Activated CD4-positive, alpha-beta T cell treated with anti-CD3 and anti-CD28 coated beads, Interleukin-2, amount 50 U/mL, for 1 hour (primary cell): ENCODE measurements around the gene NCS1.
"Not testable (repeated sequence)": the region's sequence is repeated elsewhere in the genome, so short reads cannot be mapped to it uniquely, and the experiment has no call there.

Experiments used
- DNase-seq: peaks from one replicate; pipeline ENCODE4 v3.0.0-alpha.2; 2020

The NCS1 gene

DNA sequence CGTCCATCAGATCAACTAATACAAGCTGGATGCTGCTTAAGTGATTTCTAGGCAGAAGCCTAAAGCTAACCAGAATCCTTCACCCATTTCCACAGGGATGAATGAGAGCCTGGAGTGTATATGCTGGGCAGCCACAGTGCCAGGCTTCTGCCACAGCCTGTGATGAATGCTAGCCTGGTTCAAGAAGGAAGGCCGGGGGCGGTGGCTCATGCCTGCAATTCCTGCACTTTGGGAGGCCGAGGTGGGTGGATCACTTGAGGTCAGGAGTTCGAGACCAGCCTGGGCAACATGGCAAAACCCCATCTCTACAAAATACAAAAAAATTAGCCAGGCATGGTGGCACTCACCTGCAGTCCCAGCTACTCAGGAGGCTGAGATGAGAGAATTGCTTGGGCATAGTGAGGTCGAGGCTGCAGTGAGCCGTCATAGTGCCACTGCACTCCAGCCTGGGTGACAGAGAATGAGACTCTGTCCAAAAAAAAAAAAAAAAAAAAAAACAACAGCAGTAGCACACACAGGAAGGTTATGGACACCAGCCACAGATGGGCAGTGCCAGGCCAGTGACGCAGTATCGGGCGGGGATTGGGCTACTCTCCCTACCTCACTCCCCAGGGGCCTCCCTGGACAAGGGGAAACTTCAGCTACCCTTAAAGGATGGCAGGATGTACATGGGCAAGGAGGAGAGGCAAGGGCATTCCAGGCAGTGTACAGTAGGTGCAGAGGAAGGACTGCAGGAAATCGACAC, 70.2 kb downstream of the NCS1 start:
- DNase-seq, result no peak

DNA sequence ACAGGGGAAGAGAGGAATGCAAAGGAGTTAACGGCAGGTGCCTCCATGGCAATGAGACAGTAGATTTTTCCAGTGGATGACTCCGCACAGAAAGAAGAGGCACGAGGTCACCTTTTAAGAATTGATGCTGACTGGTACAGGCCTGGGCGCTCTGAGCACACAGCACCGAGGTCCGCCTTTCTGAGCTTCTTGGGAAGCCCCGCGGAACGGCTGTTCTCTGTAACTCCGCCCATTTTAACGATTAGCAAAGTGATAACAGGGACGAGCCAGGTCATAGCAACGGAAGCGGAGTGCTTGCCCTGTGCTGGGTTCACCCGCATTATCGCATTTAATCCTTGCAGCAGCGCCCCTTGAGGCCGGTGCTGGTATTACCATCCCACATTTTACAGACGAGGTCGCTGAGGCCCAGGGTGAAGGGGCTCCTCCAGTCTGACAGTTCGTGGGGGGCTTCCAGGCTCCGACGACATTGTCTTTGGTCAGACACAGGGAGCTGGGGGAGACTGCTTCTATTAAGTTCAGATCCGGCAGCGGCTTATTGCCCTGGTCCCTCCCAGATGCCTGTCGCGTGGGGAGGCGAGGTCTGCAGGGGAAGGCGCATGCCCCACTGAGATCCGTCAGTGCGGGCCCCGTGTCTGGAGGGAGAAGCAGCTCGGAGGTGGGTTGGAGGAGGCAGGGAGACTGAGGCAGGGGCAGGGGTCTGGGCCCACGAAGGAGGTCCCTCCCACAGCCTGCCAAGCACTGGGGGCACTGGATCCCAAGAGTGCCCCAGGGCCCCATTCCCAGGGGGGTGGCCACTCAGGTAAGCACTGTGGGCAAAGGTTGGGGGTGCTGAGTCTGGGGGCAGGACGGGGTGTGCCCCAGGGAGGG, 71.0 kb downstream of the NCS1 start:
- peak; percentile 80 for DNase-seq

DNA sequence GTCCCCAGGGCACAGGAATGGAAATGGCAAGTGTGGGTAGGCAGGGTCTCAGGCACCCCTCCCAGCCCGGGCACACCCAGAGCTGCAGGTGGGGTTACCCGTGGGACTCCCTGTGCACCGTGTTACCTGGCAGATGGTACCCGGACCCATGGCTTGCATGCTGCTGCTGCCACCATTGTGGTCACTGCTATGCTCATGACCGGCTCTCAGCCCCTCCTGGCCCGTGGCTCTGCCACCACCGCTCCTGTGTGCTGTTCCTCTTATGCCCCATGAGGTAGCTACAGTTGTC, 71.6 kb downstream of the NCS1 start:
- no peak for DNase-seq

DNA sequence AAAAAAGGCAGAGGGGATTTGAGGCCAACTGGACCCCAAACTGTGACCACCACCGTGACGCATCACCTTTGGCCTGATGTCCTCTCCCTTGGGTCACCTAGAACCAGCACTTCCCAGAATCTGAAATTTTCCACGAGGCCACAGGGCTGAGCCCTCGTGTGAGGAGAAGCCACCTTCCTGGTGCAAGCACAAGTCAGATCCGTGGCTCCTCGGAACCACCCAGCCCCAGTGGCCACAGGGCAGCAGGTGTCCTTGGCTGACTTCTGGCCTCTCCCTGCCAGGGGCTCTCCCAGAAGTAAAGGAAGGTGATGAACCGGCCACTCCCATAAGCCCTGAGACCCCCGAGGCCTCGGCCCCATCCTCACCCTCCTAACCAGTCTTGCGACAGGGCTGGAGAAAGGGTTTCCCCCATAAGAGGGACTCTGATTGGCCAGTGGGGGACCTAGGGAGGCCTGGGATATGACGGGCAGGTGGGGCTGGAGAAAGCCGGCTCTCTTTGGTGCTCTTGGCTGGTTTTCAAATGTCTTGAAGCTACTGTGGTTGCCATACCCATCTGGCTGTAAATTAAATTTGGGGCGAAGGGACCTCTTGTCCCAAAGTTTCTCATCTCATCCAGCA, 72.5 kb downstream of the NCS1 start:
- DNase-seq, result no peak

DNA sequence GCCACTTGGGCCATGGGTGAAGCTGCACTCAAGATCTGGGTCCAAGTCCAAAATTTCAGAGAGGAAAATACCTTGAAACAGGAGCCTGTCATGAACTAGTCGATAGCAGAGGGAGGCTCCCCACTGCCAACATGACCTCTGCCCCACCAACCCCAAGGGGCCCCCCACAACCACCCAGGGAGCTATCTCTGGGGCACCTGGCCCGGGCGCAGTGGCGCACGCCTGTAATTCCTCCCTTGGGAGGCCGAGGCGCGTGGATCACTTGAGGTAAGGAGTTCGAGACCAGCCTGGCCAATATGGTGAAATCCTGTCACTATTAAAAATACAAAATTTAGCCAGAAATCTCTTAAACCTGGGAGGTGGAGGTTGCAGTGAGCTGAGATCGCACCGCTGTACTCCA, 73.3 kb downstream of the NCS1 start:
- no peak for DNase-seq

DNA sequence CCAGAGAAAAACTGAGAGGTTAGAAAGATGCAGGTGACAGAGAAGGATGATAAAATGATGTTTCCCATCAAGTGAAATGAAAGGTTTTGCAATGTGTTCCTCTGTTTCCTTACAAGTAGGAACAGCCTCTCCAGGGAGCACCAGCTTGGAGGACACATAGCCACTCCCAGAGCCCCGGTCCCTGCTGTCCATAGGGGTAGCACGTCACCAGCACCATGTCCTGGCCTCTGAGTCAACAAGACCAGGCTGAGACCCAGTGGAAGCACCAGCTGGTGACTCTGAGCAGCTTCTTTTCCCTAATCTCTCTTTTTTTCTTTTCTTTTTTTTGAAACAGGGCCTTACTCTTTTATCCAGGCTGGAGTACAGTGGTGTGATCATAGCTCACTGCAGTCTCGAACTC, 73.9 kb downstream of the NCS1 start:
- no peak for DNase-seq

DNA sequence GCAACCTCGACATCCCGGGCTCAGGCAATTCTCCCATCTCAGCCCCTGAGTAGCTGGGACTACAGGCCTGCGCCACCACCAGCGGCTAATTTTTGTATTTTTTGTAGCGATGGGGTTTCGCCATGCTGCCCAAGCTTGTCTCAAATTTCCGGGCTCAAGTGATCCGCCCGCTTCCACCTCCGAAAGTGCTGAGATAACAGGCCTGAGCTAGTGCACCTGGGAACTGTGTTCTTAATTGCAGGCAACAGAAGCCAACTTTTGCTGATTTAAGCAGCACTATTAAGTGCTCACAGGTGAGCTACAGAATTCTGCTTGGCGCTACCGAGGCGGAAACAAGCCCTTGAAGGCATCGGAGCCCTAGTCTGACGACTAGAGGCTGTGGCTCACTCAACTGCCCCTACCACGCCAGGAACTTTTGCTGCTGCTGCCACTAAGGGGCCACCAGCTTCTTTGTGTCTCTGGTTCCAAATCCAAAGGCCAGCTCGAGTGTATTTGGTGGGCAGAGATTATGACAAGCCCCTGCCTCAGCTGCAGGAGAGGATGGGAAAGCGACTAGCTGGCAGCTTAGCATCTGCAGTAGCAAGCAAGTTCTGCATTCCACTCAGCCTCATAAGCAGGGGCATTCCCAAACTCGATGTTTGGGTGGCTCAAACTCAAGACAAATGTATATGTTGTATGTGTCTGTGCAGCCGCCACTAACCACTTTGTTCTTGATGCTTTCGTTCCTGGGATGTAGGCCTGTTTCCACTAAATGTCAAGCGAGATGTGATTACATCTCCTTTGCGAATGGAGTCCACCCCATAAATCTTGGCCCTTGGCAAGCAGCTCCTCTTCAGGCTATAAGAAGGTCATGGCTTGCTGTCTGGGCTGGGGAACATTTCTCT, 82.8 kb downstream of the NCS1 start:
- DNase-seq, result no peak

DNA sequence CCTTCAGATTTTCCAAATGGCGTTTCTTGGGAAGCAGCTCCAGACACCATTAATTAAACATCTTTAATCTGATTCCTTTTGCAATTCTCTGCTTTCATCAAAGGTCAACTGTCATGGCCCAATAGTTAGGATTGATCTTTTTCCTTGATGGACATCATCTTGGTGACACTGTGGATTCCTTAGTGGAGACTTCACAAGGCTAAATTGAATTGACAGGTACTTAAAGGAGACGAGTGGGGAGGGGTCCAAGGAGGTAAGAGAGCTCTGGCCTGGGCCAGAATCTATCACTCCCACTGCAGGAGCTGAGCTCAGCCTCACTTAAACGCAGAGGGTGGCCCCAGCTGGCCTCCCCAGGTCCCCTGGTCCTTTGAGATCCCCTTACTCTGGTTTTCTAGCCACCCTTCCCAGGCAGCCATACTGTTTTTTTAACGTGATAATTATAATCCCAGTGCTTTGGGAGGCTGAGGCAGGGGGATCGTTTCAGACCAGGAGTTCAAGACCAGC, 83.5 kb downstream of the NCS1 start:
- no peak for DNase-seq

DNA sequence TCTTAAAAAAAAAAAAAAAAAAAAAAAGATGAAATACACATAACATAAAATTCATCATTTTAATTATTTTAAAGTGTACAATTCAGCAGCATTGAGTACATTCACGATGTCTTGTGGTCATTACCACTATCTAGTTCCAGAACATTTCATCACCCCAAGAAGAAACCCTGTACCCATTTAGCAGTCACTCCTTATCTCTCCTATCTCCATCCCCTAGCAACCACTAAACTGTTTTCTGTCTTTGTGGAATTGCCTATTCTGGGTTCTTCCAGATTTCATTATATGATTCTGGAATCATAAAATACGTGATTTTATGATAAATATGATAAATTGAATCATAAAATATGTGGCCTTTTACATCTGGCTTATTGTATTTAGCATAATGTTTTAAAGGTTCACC, 84.4 kb downstream of the NCS1 start:
- DNase-seq, result no peak

DNA sequence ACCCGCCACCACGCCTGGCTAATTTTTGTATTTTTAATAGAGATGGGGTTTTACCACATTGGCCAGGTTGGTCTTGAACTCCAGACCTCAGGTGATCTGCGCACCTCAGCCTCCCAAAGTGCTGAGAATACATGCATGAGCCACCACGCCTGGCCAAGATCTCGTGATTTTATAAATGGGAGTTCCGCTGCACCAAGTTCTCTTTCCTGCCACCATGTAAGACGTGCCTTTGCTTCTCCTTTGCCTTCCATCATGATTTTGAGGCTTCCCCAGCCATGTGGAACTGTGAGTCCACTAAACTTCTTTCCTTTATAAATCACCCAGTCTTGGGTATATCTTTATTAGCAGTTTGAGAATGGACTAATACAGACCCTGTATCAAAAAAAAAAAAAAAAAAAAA, 85.9 kb downstream of the NCS1 start:
- not testable (repeated sequence) for DNase-seq

DNA sequence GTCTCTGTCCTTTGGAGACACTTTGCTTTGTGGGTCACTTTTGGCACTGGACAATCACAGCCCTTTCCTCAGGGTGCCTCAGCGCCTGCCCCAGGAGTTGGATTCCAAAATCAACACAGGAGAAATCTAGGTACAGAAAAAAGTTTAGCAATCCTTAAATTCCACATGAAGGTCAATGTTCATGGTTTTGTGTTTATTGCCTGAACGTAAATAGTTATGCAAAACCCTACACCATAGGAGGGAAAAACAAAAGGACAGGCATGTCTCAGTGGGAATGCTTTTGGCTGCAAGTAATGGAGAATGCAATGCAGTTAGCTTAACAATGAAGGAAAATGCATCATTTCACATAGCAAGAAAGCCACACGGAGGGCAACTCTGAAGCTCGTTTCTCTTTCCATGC, 86.8 kb downstream of the NCS1 start:
- DNase-seq, result no peak

DNA sequence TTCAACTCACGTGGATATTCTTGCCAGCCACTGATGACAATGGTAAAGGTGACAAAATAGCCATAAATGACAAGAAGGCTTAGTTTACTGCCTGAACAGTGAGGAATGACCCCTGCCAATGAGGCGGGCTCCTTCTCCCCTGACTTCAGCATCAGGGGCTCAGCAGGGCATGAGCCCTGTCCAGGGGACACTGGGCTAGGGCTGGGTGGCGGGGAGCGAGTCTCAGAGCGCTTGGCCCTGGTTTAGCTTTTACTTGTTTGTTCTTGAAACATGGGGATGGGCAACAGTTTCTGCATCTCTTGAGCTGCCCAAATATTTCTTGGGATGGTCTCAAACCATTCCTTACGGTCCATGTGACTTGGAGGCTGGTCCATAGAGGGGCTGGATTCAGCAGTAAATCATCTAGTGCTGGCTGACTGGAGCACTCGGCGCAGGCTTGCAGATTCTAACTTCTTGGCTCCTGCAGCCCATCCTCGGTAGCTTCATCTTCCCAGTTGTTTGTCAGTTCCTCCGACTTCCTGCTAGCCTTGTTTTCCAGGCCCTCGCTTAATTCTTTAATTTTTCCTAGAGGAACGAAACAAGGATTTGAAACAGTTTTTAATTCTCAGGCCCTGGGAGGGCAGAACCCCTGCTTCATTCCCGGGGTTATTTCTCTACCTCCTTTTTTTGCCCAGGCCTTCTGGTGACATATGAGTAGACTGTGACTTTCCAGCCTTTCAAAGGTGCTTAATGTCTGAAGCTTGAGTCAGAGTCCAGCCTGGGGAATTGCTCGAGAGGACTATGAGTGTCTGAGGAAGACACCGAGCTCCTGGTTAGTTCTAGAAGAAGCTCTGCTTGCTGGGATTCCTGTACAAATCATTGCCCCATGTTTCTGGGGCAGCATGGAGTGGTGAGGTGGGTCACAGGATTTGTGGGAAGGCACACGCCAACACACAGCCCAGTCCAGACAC, 88.9 kb downstream of the NCS1 start:
- no peak for DNase-seq

DNA sequence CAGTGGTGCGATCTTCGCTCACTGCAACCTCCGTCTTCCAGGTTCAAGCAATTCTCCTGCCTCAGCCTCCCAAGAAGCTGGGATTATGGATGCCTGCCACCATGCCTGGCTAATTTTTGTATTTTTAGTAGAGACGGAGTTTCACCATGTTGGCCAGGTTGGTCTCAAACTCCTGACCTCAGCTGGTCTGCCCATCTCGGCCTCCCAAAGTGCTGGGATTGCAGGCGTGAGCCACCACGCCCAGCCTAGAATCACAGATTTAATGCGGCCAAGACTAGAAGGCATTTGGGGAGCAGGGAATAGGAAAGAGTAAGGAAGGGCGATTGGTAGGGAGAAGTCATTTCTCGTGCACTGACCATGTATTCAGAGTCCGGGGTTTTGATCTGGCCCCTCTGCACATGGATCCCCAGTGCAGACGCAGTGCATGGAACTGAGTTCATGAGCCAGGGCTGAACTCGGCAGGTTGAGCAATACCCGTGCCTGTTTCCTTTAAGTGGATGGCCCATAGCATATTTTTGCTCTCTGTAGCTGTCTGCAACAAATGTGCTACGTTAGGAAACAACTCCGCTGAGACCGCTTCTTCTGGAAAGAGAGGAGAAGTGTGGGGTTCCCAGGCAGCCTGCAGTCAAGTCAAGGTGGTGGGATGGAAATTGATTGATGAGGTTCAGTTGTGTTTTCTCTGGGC, 90.0 kb downstream of the NCS1 start:
- DNase-seq, result no peak

DNA sequence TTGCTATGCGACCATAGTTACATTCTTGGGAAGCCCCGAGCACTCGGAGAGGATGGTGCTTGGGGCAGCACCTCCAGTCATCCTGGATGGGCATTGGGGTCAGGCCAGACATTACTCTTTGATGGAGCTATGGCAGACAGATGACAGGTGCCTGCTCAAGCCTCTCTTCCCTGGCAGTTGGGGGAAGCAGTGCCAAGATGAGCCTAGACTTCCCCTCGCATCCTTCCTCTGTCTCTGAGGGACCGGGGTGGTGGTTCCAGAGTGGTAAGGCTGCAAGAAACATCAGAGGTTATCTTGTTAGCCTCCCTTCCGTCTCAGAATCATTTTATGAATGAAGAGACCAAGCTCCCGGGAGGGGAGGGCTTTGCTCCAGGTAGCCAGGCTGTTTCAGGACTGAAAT, 90.6 kb downstream of the NCS1 start:
- DNase-seq, result no peak

DNA sequence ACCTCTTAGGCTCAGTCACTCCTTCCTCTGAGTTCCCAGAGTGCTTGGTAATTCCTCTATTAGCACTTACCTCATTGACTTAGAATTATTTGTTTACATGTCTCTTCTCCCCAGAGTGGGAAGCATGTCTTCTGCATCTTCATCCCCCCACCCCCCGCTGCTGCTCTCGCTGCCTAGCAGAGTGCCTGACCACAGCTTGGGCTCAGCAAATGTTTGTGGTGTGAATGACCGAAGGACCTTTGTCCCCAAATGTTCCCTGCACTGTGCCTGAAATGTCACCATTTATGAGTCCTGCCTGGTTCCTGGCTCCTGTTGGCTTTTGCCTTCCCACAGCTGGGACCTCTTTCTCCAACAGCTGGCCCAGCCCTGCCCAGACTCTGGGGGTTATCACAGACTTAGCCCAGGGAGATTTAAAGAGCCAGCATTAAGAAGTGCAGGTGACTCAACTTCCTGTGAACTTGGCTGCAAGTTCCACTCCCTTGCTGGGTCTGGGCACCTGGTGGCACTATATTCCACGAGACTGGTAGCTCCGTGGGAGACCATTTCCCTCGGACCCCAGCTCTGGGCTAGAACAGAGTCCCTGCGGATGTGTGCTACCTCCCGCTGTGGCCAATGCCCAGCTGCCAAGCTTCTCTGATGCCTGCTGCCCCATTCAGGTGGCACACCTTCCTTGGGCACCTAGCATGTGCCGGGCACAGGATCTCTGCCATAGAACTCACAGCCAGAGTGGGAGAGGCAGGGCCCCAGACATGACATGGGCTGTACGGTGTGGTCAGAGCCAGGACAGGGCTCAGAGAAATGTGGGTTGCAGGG, 91.6 kb downstream of the NCS1 start:
- no peak for DNase-seq

DNA sequence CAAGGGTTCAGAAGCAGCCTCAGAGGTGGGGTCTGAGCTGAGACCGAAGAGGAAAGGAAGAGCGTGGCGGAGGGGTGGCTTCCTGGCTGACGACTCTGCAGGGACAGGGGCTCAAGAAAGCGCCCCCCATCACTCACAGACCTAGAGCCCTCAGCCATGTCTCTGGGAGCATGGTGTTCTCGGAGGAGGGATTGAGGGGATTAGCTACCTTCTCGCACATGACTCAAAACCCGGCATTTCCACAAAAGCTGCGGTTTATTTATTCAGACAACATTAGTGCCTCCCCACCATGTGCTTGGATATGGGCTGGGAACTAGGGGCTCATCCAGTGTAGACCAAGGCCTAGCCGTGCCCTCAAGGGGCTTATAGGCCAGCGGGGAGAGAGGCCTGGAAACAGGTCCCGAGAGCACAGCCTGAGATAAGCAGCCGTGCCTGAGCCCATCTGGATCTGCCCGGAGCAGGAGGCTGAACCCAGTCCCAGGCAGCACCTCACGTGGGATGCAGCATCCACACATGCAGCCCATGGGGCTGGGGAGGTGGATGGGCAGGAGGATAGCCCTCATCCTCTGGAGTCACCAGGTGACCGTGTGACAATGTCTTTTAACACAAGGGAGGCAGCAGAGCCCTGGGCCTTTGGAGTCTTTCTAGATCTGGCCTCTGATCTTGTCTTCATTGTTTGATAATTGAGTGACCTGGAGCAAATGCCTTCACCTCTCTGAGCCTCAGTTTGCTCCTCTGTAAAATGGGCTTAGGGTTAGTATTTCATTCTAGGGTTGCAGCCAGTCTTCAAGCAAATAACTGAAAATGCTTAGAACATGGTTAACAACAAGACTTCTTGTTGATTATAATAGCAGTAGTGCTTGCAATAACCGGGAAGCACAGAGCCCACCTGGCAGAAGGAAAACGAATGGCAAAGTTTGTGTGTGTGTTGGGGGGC, 92.5 kb downstream of the NCS1 start:
- DNase-seq, result no peak

DNA sequence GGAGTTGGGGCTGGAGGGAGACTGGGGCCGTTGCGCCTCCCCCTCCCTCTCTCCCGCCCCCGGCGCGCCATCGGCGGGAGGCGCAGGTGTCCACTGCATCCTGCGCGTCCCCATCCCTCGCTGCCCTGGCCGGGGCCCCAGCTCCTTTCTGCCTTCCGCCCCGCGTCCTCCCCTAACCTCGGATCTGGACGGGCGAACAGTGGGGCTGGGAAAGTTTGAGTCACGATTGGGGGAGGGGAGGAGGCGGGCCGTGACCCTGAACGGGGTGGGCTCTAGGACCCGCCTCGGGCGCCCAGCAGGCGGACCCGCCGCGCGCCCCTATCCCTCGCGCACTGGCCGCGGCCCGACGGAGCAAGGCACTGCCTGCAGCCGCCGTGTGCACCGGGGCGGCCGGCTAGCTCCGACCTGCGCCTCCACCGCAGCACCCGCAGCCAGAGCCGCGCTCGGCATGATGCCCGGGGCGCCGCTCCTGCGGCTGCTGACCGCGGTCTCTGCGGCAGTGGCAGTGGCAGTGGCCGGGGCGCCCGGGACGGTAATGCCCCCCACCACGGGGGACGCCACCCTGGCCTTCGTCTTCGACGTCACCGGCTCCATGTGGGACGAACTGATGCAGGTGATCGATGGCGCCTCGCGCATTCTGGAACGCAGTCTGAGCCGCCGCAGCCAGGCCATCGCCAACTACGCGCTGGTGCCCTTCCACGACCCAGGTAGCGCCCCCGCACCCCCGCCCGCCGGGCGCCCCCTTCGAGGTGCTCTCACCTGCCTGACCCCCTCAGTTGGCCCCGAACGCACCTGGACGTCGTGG, 93.4 kb downstream of the NCS1 start, which contains the start of gene HMCN2:
Gene HMCN2 (plus strand): TSS at position 330 of the 805 bp plus-strand sequence. CDS start 119 bp downstream, at position 449.
- DNase-seq, result no peak
